HG03066 (cell line): Measurements from ENCODE around the gene FGD2.
A peak's percentile ranks its signal among the peaks of the same experiment; 100 is the strongest.
"Not testable (repeated sequence)": the region's sequence is repeated elsewhere in the genome, so short reads cannot be mapped to it uniquely, and the experiment has no call there.

Source experiments
- ATAC-seq: cut with Tn5 transposase; IDR thresholded peaks from one replicate; pipeline ENCODE4 v1.9.1; 2021; ENCODE audit warnings: low read depth; ENCODE audit not compliant: unreplicated experiment

Gene FGD2

DNA sequence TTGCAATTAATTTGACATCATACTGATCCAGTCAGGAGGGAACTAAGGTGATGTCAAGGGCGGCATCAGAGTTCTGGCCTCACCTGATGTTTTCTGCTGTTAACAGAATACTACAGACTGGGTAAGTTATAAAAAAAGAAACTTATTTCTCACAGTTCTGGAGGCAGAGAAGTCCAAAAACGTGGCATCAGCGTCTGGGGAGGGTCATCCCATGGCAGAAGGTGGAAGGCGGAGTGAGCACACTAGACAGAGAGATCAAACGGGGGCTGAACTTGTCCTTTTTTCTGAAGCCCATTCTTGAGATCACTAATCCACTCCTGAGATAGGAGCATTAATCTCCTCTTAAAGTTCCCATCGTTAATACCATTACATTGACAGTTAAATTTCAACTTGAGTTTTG lies 16.2 kb upstream of the FGD2 start:
- ATAC-seq = no peak

- not testable (repeated sequence) for ATAC-seq
Measured at GRCh38 chr6:36990401-36990800, 15.1 kb upstream of the FGD2 start.

- ATAC-seq = no peak
Measured at GRCh38 chr6:36997811-36998722, 7.4 kb upstream of the FGD2 start.

DNA sequence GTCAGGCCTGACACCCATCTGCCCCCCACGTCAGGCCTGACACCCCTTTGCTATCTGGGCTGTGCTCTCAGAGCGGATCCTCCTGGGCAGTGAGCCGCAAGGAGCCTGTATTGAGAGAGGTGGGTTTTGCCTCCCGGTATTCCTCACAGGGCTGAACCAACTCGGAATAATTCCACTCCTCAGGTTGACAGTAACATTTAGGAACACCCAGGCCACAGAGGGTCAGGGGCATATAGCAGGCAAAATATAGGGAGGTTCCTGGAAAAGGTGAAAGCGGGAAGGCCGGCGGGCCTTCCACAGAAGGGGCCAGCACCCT lies 6.8 kb upstream of the FGD2 start:
- no peak for ATAC-seq

DNA sequence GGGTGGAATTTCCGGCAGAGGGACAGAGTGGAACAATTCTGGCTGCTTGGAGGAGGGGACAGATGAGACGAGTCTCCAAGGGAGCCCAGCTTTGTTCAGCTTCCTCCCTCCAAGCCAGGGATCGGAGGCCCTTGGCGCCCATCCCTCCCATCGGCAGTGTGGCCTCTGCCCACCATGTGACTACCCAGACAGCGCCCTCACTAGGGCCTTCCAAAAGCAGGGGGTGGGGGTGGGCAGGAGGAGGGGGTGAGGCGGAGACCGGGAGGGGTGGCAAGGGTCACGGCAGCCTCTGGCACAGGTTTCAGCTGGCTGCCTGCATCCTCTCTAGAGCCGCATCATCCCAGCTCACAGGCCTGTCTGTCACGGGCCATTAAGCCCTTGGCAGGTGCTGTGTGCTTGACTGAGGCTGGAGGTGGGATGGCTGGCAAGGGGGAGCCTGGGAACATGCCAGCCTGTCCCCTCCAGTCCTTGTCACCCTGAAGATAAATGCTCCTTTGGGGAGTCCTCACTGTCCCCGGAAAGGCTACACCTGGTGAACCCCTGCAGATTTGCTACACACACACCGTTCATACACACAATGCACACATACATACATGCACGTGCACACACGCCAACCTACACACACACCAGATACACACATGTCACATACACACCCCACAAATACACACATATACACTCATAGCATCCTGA lies 6.2 kb upstream of the FGD2 start:
- ATAC-seq = no peak

GRCh38 chr6:36999751-37000125 lies 5.7 kb upstream of the FGD2 start:
- ATAC-seq = no peak

GRCh38 chr6:37004044-37004980 lies 1.1 kb upstream of the FGD2 start:
- ATAC-seq = no peak

- ATAC-seq = peak; percentile 3
Measured at GRCh38 chr6:37005827-37006567, 542 bp downstream of the FGD2 start.

GRCh38 chr6:37006793-37007339 lies 1.4 kb downstream of the FGD2 start:
- ATAC-seq = no peak

- no peak for ATAC-seq
Measured at GRCh38 chr6:37007340-37008043, 2.0 kb downstream of the FGD2 start.

DNA sequence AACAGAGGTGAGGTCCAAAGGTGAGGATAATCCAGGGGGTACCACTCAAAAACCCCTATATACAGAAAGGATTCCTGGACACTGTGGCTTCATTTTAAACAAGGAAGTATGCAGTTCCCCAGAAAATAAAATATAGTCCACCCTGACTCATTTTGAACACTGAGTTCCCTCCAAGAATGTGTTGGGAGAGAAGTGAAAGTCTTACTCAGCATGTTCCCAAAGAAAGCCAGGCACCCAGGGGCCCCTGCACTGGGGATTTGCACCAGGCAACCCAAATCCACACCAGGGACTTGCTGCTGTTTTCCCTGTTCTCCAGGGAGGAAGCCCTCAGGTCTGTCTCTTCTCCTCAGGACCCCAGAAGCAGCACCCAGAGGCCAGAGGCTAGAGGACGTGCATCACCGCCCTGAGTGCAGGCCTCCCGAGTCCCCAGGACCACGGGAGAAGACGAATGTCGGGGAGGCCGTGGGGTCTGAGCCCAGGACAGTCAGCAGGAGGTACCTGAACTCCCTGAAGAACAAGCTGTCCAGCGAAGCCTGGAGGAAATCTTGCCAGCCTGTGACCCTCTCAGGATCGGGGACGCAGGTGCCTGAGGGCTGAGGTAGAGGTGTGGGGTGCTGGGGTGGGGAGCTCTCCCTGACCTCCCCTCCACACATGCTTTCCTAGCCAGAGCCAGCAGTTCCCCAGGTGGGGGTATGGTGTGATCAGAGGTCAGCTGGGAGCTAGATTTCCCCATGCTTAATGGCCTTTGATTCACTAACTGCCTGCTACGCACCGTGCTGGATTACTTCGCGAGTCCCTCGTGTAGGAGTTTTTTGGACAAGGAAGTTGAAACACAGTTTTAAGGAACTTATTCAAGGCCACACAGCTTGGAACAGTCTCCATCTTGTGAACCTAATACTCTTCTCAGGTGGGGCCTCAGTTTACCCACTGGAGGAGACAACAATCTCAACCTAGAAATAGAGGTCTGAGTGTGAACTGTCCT lies 3.3 kb downstream of the FGD2 start:
- ATAC-seq = no peak

- ATAC-seq = no peak
Measured at GRCh38 chr6:37010402-37010892, 5.0 kb downstream of the FGD2 start.

DNA sequence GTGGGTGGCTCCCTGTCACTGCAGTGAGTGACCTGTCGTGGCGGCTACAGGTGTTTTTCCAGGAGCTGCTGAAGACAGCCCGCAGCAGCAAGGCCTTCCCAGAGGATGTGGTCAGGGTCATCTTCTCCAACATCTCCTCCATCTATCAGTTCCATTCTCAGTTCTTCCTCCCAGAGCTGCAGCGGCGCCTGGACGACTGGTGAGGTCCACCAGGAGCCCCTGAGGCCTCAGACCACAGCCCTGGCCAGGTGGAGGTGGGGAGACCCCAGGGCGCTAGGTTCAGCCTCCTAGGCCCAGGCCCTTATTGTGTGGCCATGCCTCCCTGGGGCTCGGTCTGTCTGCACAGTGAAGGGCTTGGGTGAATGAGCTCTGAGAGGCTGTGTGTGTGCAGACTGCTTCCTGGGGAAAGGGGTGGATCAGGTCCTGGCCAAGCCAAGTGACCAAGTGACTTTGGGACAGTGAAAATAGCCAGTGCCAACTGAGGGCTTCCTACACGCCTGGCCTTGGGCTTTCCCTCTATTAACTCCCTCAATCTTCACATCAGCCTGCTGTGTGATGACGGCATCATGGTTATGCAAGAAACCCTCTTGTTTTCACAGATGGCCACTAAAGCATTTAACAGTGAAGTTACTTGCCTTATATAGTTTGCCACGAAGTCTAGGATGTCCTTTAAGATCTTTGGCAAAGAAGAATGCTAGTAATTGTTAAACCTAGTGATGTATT lies 6.4 kb downstream of the FGD2 start:
- no peak for ATAC-seq

DNA sequence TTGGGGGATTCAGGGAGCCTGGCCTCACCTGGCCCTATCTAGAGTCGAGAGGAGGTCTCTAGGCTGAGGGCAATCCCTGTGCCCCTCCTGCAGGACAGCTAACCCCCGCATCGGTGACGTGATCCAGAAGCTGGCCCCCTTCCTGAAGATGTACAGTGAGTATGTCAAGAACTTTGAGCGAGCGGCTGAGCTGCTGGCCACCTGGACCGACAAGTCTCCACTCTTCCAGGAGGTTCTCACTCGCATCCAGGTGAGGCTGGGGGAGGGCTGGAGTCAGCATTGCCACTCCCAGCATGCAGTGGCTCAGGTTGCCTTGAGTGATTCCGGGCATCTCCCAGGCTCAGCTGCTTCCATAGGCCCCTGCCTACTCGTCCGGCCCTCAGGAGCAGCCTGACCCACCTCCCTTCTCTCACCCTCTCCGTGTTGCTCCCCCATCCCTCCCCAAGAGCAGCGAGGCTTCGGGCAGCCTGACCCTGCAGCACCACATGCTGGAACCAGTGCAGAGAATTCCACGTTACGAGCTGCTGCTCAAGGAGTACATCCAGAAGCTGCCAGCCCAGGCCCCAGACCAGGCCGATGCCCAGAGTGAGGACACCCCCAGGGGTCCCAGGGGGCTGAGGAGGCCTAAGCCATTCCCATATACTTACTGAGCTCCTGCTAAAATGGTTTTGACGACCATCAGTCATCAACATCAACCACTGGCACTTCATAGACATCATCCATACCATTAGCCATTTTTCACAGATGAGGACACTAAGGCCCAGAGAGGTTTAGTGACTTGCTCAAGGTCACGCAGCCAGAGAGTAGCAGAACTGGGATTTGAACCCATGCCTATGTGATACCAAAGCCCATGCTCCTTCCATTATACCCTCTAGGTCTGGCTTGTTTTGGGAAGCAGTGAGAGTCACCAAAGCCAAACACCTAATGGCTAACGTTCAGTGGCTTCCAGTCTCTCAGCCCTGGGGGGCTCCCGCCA lies 8.3 kb downstream of the FGD2 start:
- no peak for ATAC-seq

GRCh38 chr6:37014667-37015066 lies 9.2 kb downstream of the FGD2 start:
- ATAC-seq = no peak

GRCh38 chr6:37015532-37015931 lies 10.1 kb downstream of the FGD2 start:
- ATAC-seq = no peak
